DMS114 treated with DMSO at 0.1 percent for 48 hours (cell line): ENCODE measurements around the gene ANKRD39.

Source experiments
- DNase-seq: peaks from one replicate; lab custom pipeline; 2025; ENCODE audit not compliant: unreplicated experiment; lab: John Stamatoyannopoulos, UW

Gene ANKRD39

GRCh38 chr2:96859099-96859649, 1.4 kb upstream of the ANKRD39 start:
- no peak for DNase-seq

GRCh38 chr2:96856776-96857666, 795 bp downstream of the ANKRD39 start:
- DNase-seq = no peak

- no peak for DNase-seq
Observed at GRCh38 chr2:96853321-96853720, 4.5 kb downstream of the ANKRD39 start.

GRCh38 chr2:96852667-96853066, 5.1 kb downstream of the ANKRD39 start:
- no peak for DNase-seq

GRCh38 chr2:96848264-96848663, 9.6 kb downstream of the ANKRD39 start:
- no peak for DNase-seq

GRCh38 chr2:96847586-96847985, 10.2 kb downstream of the ANKRD39 start:
- DNase-seq = no peak

GRCh38 chr2:96846825-96847224, 11.0 kb downstream of the ANKRD39 start:
- no peak for DNase-seq

GRCh38 chr2:96844405-96844808, 13.4 kb downstream of the ANKRD39 start:
- no peak for DNase-seq

- no peak for DNase-seq
Observed at GRCh38 chr2:96843538-96844268, 14.1 kb downstream of the ANKRD39 start, which contains the start of gene ANKRD23. Gene ANKRD23 (minus strand): TSS chr2:96844021. CDS start chr2:96843992, 29 bp downstream.

GRCh38 chr2:96842600-96842999, 15.2 kb downstream of the ANKRD39 start:
- no peak for DNase-seq

- DNase-seq = no peak
Observed at GRCh38 chr2:96841701-96842495, 15.9 kb downstream of the ANKRD39 start.

GRCh38 chr2:96839875-96840850, 17.7 kb downstream of the ANKRD39 start:
- DNase-seq = no peak

GRCh38 chr2:96839293-96839874, 18.4 kb downstream of the ANKRD39 start:
- no peak for DNase-seq

- no peak for DNase-seq
Observed at GRCh38 chr2:96838345-96839292, 19.2 kb downstream of the ANKRD39 start.

- DNase-seq = no peak
Observed at GRCh38 chr2:96837575-96837974, 20.2 kb downstream of the ANKRD39 start.

- no peak for DNase-seq
Observed at GRCh38 chr2:96835830-96836229, 22.0 kb downstream of the ANKRD39 start.

- DNase-seq = no peak
Observed at GRCh38 chr2:96832754-96833507, 24.9 kb downstream of the ANKRD39 start.

- no peak for DNase-seq
Observed at GRCh38 chr2:96832408-96832753, 25.4 kb downstream of the ANKRD39 start.
